HCT116 (cell line): ENCODE data around the gene ANKS1A. TPM values are rescaled to one million over a fixed set of nuclear protein-coding genes. Genes with fewer than 3 reads are reported as not detected.

ENCODE experiments used
- ATAC-seq: fragments of 200-7000 bp; cut with Tn5 transposase; 2 replicates; pipeline ENCODE4 v1.9.1; 2020; ENCODE audit warnings: mild to moderate bottlenecking, moderate library complexity
- BruUV-seq: library from RNA; stranded (reverse); fragments of 400-500 nt; replicated peaks from 2 replicates; lab custom pipeline; 2021; lab: Mats Ljungman, UMichigan
- CTCF ChIA-PET: fragments of 300-600 bp; sonication (Branson Sonifier 250); formaldehyde crosslinking; loops from one replicate; lab custom pipeline; 2021; ENCODE audit warnings: antibody characterized with exemption; lab: Charles Lee
- POLR2A ChIA-PET: fragments of 300-600, 350-600 bp; sonication (Branson Sonifier 250); formaldehyde crosslinking; loops from one replicate; lab custom pipeline; 2021; ENCODE audit warnings: antibody characterized with exemption; lab: Charles Lee
- RAD21 ChIA-PET, 2 experiments: fragments of 300-600 bp; sonication (Branson Sonifier 250); formaldehyde crosslinking; loops; one replicate each; lab custom pipeline; 2023; ENCODE audit warnings: low total read pairs in 2 of 2; ENCODE audit not compliant: uncharacterized antibody in 2 of 2, unreplicated experiment in 2 of 2, low non-redundant PET in 1 of 2; lab: Charles Lee
- DNase-seq: peaks from one replicate; pipeline ENCODE4 v3.0.0-alpha.2; 2010; ENCODE audit warnings: low read depth, low spot score
- H2AFZ ChIP-seq: fragments of 200-600 bp; shearing (Covaris generic), sonication (generic); 2 replicates; pipeline ENCODE4 v1.6.1; 2017; ENCODE audit warnings: low read depth, mixed run types, mixed read lengths, antibody characterized with exemption, low read length; ENCODE audit not compliant: poor library complexity, severe bottlenecking
- H3K27ac ChIP-seq: 2 replicates; pipeline ENCODE4 v1.5.1; 2012; ENCODE audit warnings: low read depth, low read length
- H3K27me3 ChIP-seq: fragments of 200-600 bp; sonication (generic); 2 replicates; pipeline ENCODE4 v1.6.1; 2016; ENCODE audit warnings: mixed run types, low read length, mixed read lengths; ENCODE audit not compliant: insufficient read depth
- H3K36me3 ChIP-seq, 2 experiments: fragments of 200-500 bp in 1 of 2; fragments of 200-600 bp in 1 of 2; sonication (Bioruptor generic) in 1 of 2; sonication (generic) in 1 of 2; 2 replicates each; pipeline versions ENCODE4 v1.5.1 to v1.6.1; 2014 to 2016; ENCODE audit warnings: low read length in 2 of 2, inconsistent platforms in 1 of 2, mixed read lengths in 1 of 2, mixed run types in 1 of 2; ENCODE audit not compliant: insufficient read depth in 2 of 2, control insufficient read depth in 1 of 2
- H3K4me1 ChIP-seq, 2 experiments: fragments of 200-600 bp in 1 of 2; sonication (generic) in 1 of 2; 2 replicates each; pipeline versions ENCODE4 v1.5.1 to v1.6.1; 2012 to 2017; ENCODE audit warnings: low read length in 2 of 2, inconsistent platforms in 1 of 2, mild to moderate bottlenecking in 1 of 2, mixed read lengths in 1 of 2, mixed run types in 1 of 2, moderate library complexity in 1 of 2; ENCODE audit not compliant: insufficient read depth in 2 of 2, control insufficient read depth in 1 of 2
- H3K4me2 ChIP-seq: fragments of 200-600 bp; sonication (generic); 2 replicates; pipeline ENCODE4 v1.6.1; 2017; ENCODE audit warnings: mixed run types, low read length, mixed read lengths
- H3K4me3 ChIP-seq, 2 experiments: fragments of 200-600 bp in 1 of 2; sonication (generic) in 1 of 2; replicated peaks in 1 of 2; 2 replicates each; pipeline ENCODE4 v1.5.1; 2011 to 2016; ENCODE audit warnings: low read length in 2 of 2, control low read depth in 1 of 2, low read depth in 1 of 2, mild to moderate bottlenecking in 1 of 2, mixed read lengths in 1 of 2, mixed run types in 1 of 2
- H3K79me2 ChIP-seq: fragments of 200-600 bp; sonication (generic); 2 replicates; pipeline ENCODE4 v1.6.1; 2017; ENCODE audit warnings: mild to moderate bottlenecking, mixed run types, low read length, moderate library complexity, mixed read lengths; ENCODE audit not compliant: insufficient read depth
- H3K9ac ChIP-seq: fragments of 200-600 bp; sonication (generic); 2 replicates; pipeline ENCODE4 v1.6.1; 2016; ENCODE audit warnings: low read length, mixed read lengths
- H3K9me2 ChIP-seq: fragments of 200-600 bp; sonication (generic), shearing (Covaris generic); 2 replicates; pipeline ENCODE4 v1.6.1; 2017; ENCODE audit warnings: mixed run types, mild to moderate bottlenecking, moderate library complexity; ENCODE audit not compliant: insufficient read depth
- H3K9me3 ChIP-seq, 2 experiments: fragments of 200-500 bp in 1 of 2; fragments of 200-600 bp in 1 of 2; sonication (Bioruptor generic) in 1 of 2; sonication (generic) in 1 of 2; 2 replicates each; pipeline ENCODE4 v1.6.1; 2014 to 2017; ENCODE audit warnings: low read length in 2 of 2, mixed read lengths in 2 of 2, inconsistent platforms in 1 of 2, low read depth in 1 of 2, mild to moderate bottlenecking in 1 of 2, mixed run types in 1 of 2, moderate library complexity in 1 of 2; ENCODE audit not compliant: control insufficient read depth in 1 of 2, insufficient read depth in 1 of 2
- H4K20me1 ChIP-seq: fragments of 200-600 bp; sonication (generic), shearing (Covaris generic); 2 replicates; pipeline ENCODE4 v1.6.1; 2017; ENCODE audit warnings: mixed run types, mild to moderate bottlenecking, moderate library complexity; ENCODE audit not compliant: insufficient read depth
- CBX3 ChIP-seq: IDR thresholded peaks from 2 replicates; pipeline ENCODE4 v1.6.1; 2012; ENCODE audit warnings: low read depth
- CEBPB ChIP-seq: IDR thresholded peaks from 2 replicates; pipeline ENCODE4 v1.6.1; 2012; ENCODE audit warnings: low read depth
- CTCF ChIP-seq, 3 experiments: fragments of 200-600 bp in 1 of 3; sonication (generic) in 1 of 3; IDR thresholded peaks in 2 of 3; conservative IDR thresholded peaks in 1 of 3; 2 replicates each; pipeline ENCODE4 v1.5.1; 2012 to 2017; ENCODE audit warnings: low read depth in 2 of 3, low read length in 2 of 3, antibody characterized with exemption in 1 of 3, borderline replicate concordance in 1 of 3, control low read depth in 1 of 3, mild to moderate bottlenecking in 1 of 3, mixed read lengths in 1 of 3, mixed run types in 1 of 3, moderate library complexity in 1 of 3; ENCODE audit not compliant: insufficient read depth in 1 of 3
- EGR1 ChIP-seq: IDR thresholded peaks from 2 replicates; pipeline ENCODE4 v1.6.1; 2012; ENCODE audit warnings: low read depth
- ELF1 ChIP-seq: IDR thresholded peaks from 2 replicates; pipeline ENCODE4 v1.6.1; 2012; ENCODE audit warnings: low read depth, borderline replicate concordance
- EZH2phosphoT487 ChIP-seq: fragments of 200-600 bp; IDR thresholded peaks from 2 replicates; pipeline ENCODE4 v1.6.1; 2018; ENCODE audit warnings: antibody characterized with exemption, borderline replicate concordance
- FOSL1 ChIP-seq: IDR thresholded peaks from 2 replicates; pipeline ENCODE4 v1.6.1; 2012; ENCODE audit warnings: low read depth
- JUND ChIP-seq: IDR thresholded peaks from 2 replicates; pipeline ENCODE4 v1.6.1; 2012
- MAX ChIP-seq: IDR thresholded peaks from 2 replicates; pipeline ENCODE4 v1.6.1; 2012
- POLR2AphosphoS5 ChIP-seq: IDR thresholded peaks from 2 replicates; pipeline ENCODE4 v1.6.1; 2011; ENCODE audit warnings: mild to moderate bottlenecking, low read depth, low read length, moderate library complexity
- REST ChIP-seq: IDR thresholded peaks from 2 replicates; pipeline ENCODE4 v1.6.1; 2012; ENCODE audit warnings: low read depth
- SIN3A ChIP-seq: IDR thresholded peaks from 2 replicates; pipeline ENCODE4 v1.6.1; 2012; ENCODE audit warnings: low read depth
- SP1 ChIP-seq: IDR thresholded peaks from 2 replicates; pipeline ENCODE4 v1.6.1; 2012; ENCODE audit warnings: low read depth
- SRF ChIP-seq: IDR thresholded peaks from 2 replicates; pipeline ENCODE4 v1.6.1; 2012; ENCODE audit warnings: low read depth
- TCF7L2 ChIP-seq: IDR thresholded peaks from 2 replicates; pipeline ENCODE4 v1.7.0; 2011; ENCODE audit warnings: borderline replicate concordance, inconsistent platforms; ENCODE audit not compliant: insufficient read depth, insufficient read length; ENCODE audit errors: extremely low read depth
- YY1 ChIP-seq: IDR thresholded peaks from 2 replicates; pipeline ENCODE4 v1.6.1; 2011; ENCODE audit warnings: low read length, low read depth, moderate library complexity, mild to moderate bottlenecking; ENCODE audit not compliant: insufficient replicate concordance; ENCODE audit errors: extremely low read depth
- ZBTB33 ChIP-seq: IDR thresholded peaks from 2 replicates; pipeline ENCODE4 v1.6.1; 2011; ENCODE audit warnings: mild to moderate bottlenecking, low read length, moderate library complexity; ENCODE audit not compliant: insufficient replicate concordance; ENCODE audit errors: extremely low read depth
- ZFX ChIP-seq: fragments of 450-650 bp; IDR thresholded peaks from 2 replicates; pipeline ENCODE4 v1.6.1; 2017
- intact Hi-C: fragments of 100-400 bp; cut with micrococcal nuclease; formaldehyde crosslinking; loops from 2 replicates; pipeline ENCODE4 v1.10.0; 2022
- total RNA-seq: library from RNA; stranded (reverse); gene quantifications from one replicate; pipeline ENCODE4 v1.2.1, GENCODE V29; 2021; ENCODE audit not compliant: unreplicated experiment

ANKS1A gene
- total RNA-seq, 1 experiment from 2014 or later = 20.6 TPM

- ChIA-PET RAD21 (no interaction called here), CTCF (no interaction called here), POLR2A (no interaction called here)
- H3K4me2 ChIP-seq = no peak overlapping the region
- TF ChIP-seq ZFX = no peak
- no peak for TF ChIP-seq TCF7L2
- TF ChIP-seq EGR1 = no peak
- TF ChIP-seq YY1 = no peak
- TF ChIP-seq MAX = no peak
- TF ChIP-seq SP1 = no peak
- no peak for TF ChIP-seq SIN3A
- no peak for TF ChIP-seq ZBTB33
- no peak for TF ChIP-seq FOSL1
- no peak for TF ChIP-seq CTCF (IDR thresholded peaks at IDR 0.05 in 2 of 3, conservative IDR thresholded peaks at IDR 0.05 in 1 of 3; ENCODE audit: borderline replicate concordance in 1 of 3, insufficient read depth in 1 of 3, low read depth in 2 of 3, low read length in 2 of 3)
- no peak for TF ChIP-seq JUND
- TF ChIP-seq CEBPB = no peak
- no peak for TF ChIP-seq EZH2phosphoT487
- TF ChIP-seq REST = no peak
- no peak for TF ChIP-seq POLR2AphosphoS5
- no peak for TF ChIP-seq SRF
- no peak for TF ChIP-seq CBX3
- TF ChIP-seq ELF1 = no peak
- H3K27ac ChIP-seq = no peak overlapping the region
- no peaks in the 10 kb centered on the region for H3K79me2 ChIP-seq
- no peaks in the 10 kb centered on the region for H3K4me1 ChIP-seq
- ATAC-seq (no peak), DNase-seq (no peak)
- intact Hi-C loops = no loop called here
- no peaks in the 10 kb centered on the region for H3K9me3 ChIP-seq
- no peak overlapping the region for H2AFZ ChIP-seq
- no peaks in the 10 kb centered on the region for H3K9me2 ChIP-seq
- no TSS peak for BruUV-seq
- H4K20me1 ChIP-seq = no peaks in the 10 kb centered on the region
- H3K27me3 ChIP-seq = no peaks in the 10 kb centered on the region
- no peak overlapping the region for H3K4me3 ChIP-seq
- peaks cover 0 to 2% of the 10 kb centered on the region in 2 experiments; a peak in 2 of 4 replicates for H3K36me3 ChIP-seq
- H3K9ac ChIP-seq = no peak overlapping the region
These were observed 189.3 kb downstream of the ANKS1A start for GRCh38 chr6:35078226-35078850.
